Trophoblast cell (in vitro differentiated cells and primary cell): Measurements from ENCODE around the gene SULT4A1.

Source experiments
- DNase-seq, 2 donors: peaks; one replicate each; pipeline ENCODE4 v3.0.0-alpha.2; 2016
- H2AFZ ChIP-seq: 2 replicates; pipeline ENCODE4 v1.6.1; 2013; ENCODE audit warnings: low read length, moderate library complexity, mild to moderate bottlenecking; ENCODE audit not compliant: insufficient read depth, poor library complexity
- H2AK5ac ChIP-seq: 2 replicates; pipeline ENCODE4 v1.6.1; 2013; ENCODE audit warnings: mild to moderate bottlenecking, low read length
- H2BK120ac ChIP-seq: 2 replicates; pipeline ENCODE4 v1.6.1; 2013; ENCODE audit warnings: low read length, mild to moderate bottlenecking, moderate library complexity; ENCODE audit not compliant: insufficient read depth, poor library complexity
- H2BK12ac ChIP-seq: 2 replicates; pipeline ENCODE4 v1.6.1; 2013; ENCODE audit warnings: mild to moderate bottlenecking, low read length, moderate library complexity
- H2BK5ac ChIP-seq: 2 replicates; pipeline ENCODE4 v1.6.1; 2013; ENCODE audit warnings: low read length, low read depth, moderate library complexity, mild to moderate bottlenecking; ENCODE audit not compliant: poor library complexity
- H3K14ac ChIP-seq: 2 replicates; pipeline ENCODE4 v1.6.1; 2013; ENCODE audit warnings: mild to moderate bottlenecking, low read length
- H3K18ac ChIP-seq: 2 replicates; pipeline ENCODE4 v1.6.1; 2013; ENCODE audit warnings: mild to moderate bottlenecking, low read length
- H3K23ac ChIP-seq: 2 replicates; pipeline ENCODE4 v1.6.1; 2013; ENCODE audit warnings: low read length
- H3K27ac ChIP-seq: 2 replicates; pipeline ENCODE4 v1.5.1; 2013; ENCODE audit warnings: low read depth, mild to moderate bottlenecking, inconsistent platforms, low read length, moderate library complexity
- H3K27me3 ChIP-seq: 2 replicates; pipeline ENCODE4 v1.6.1; 2013; ENCODE audit warnings: inconsistent platforms, mild to moderate bottlenecking, low read length, moderate library complexity; ENCODE audit not compliant: insufficient read depth
- H3K36me3 ChIP-seq, 2 experiments: 1 replicate in 1 of 2; 2 replicates in 1 of 2; pipeline ENCODE4 v1.6.1; 2013; ENCODE audit warnings: low read length in 2 of 2, mild to moderate bottlenecking in 2 of 2, moderate library complexity in 1 of 2; ENCODE audit not compliant: insufficient read depth in 2 of 2, control insufficient read depth in 1 of 2
- H3K4ac ChIP-seq: 2 replicates; pipeline ENCODE4 v1.6.1; 2013; ENCODE audit warnings: low read depth, mild to moderate bottlenecking, low read length, moderate library complexity
- H3K4me1 ChIP-seq, 2 experiments: 1 replicate in 1 of 2; 2 replicates in 1 of 2; pipeline ENCODE4 v1.6.1; 2013; ENCODE audit warnings: low read length in 2 of 2, mild to moderate bottlenecking in 2 of 2, moderate library complexity in 1 of 2; ENCODE audit not compliant: insufficient read depth in 2 of 2, control insufficient read depth in 1 of 2
- H3K4me2 ChIP-seq: 2 replicates; pipeline ENCODE4 v1.6.1; 2013; ENCODE audit warnings: inconsistent platforms, mild to moderate bottlenecking, low read length, moderate library complexity
- H3K4me3 ChIP-seq: 2 replicates; pipeline ENCODE4 v1.5.1; 2013; ENCODE audit warnings: mild to moderate bottlenecking, low read depth, low read length, inconsistent platforms
- H3K79me1 ChIP-seq: one replicate; pipeline ENCODE4 v1.6.1; 2013; ENCODE audit warnings: low read length
- H3K79me2 ChIP-seq: 2 replicates; pipeline ENCODE4 v1.6.1; 2013; ENCODE audit warnings: low read length, mild to moderate bottlenecking; ENCODE audit not compliant: control insufficient read depth, insufficient read depth, poor library complexity
- H3K9ac ChIP-seq: 2 replicates; pipeline ENCODE4 v1.6.1; 2013; ENCODE audit warnings: mild to moderate bottlenecking, low read length
- H3K9me3 ChIP-seq: 2 replicates; pipeline ENCODE4 v1.6.1; 2013; ENCODE audit warnings: low read depth, mild to moderate bottlenecking, control low read depth, inconsistent platforms, low read length; ENCODE audit not compliant: insufficient read depth
- H4K12ac ChIP-seq: 2 replicates; pipeline ENCODE4 v1.6.1; 2013; ENCODE audit warnings: low read depth, mild to moderate bottlenecking, low read length, moderate library complexity
- H4K8ac ChIP-seq: 2 replicates; pipeline ENCODE4 v1.6.1; 2013; ENCODE audit warnings: low read depth, mild to moderate bottlenecking, low read length, moderate library complexity
- H4K91ac ChIP-seq: one replicate; pipeline ENCODE4 v1.6.1; 2013; ENCODE audit warnings: low read depth, mild to moderate bottlenecking, low read length, moderate library complexity
- WGBS: extraction: QIAGEN DNeasy Blood & Tissue Kit; methylation state at CpG from one replicate; pipeline ENCODE4 v1.1.7; 2013; ENCODE audit warnings: missing lambda C conversion rate; ENCODE audit not compliant: insufficient read length, insufficient coverage; ENCODE audit errors: extremely low coverage; 5-methylcytosine and 5-hydroxymethylcytosine counted together

Gene SULT4A1

GRCh38 chr22:43833286-43834240, 28.8 kb downstream of the SULT4A1 start:
- Histone ChIP-seq H4K91ac (no peak overlapping the region), H3K79me2 (no peaks in the 10 kb centered on the region), H3K4me2 (no peak overlapping the region), H2BK120ac (no peak overlapping the region), H2AFZ (no peak overlapping the region), H3K23ac (no peak overlapping the region), H4K8ac (no peak overlapping the region), H3K14ac (no peak overlapping the region), H2AK5ac (no peak overlapping the region), H3K27ac (no peak overlapping the region), H3K4me3 (no peak overlapping the region), H2BK12ac (no peak overlapping the region), H2BK5ac (no peak overlapping the region), H3K18ac (no peak overlapping the region), H4K12ac (no peak overlapping the region), H3K9ac (no peak overlapping the region), H3K4me1 (no peaks in the 10 kb centered on the region), H3K79me1 (no peaks in the 10 kb centered on the region), H3K36me3 (no peaks in the 10 kb centered on the region), H3K9me3 (peaks cover 2% of the 10 kb centered on the region), H3K27me3 (no peaks in the 10 kb centered on the region), H3K4ac (no peak overlapping the region)
- DNase-seq, result no peak
- WGBS, result no CpG with 5 or more reads among the region's 36 CpGs

GRCh38 chr22:43832393-43833265, 29.7 kb downstream of the SULT4A1 start:
- Histone ChIP-seq H2BK120ac (no peak overlapping the region), H3K9me3 (peaks cover 2% of the 10 kb centered on the region), H3K79me1 (no peaks in the 10 kb centered on the region), H3K4me3 (no peak overlapping the region), H3K23ac (no peak overlapping the region), H3K18ac (no peak overlapping the region), H3K9ac (no peak overlapping the region), H4K91ac (no peak overlapping the region), H3K79me2 (no peaks in the 10 kb centered on the region), H3K27ac (no peak overlapping the region), H2BK5ac (no peak overlapping the region), H4K8ac (no peak overlapping the region), H2AK5ac (no peak overlapping the region), H3K36me3 (no peaks in the 10 kb centered on the region), H3K14ac (no peak overlapping the region), H2BK12ac (no peak overlapping the region), H4K12ac (no peak overlapping the region), H3K4ac (no peak overlapping the region), H3K4me1 (no peaks in the 10 kb centered on the region), H2AFZ (no peak overlapping the region), H3K27me3 (no peaks in the 10 kb centered on the region), H3K4me2 (no peak overlapping the region)
- WGBS, result no CpG with 5 or more reads among the region's 18 CpGs
- DNase-seq, result no peak

GRCh38 chr22:43831561-43832392, 30.5 kb downstream of the SULT4A1 start:
- no peaks in the 10 kb centered on the region for H3K27me3 ChIP-seq
- no peak overlapping the region for H2AK5ac ChIP-seq
- H3K4me2 ChIP-seq, result no peak overlapping the region
- no peak overlapping the region for H2BK5ac ChIP-seq
- H4K91ac ChIP-seq, result no peak overlapping the region
- WGBS, result no CpG with 5 or more reads among the region's 33 CpGs
- no peaks in the 10 kb centered on the region for H3K79me2 ChIP-seq
- H3K9me3 ChIP-seq, result peaks cover 2% of the 10 kb centered on the region
- no peak overlapping the region for H2BK120ac ChIP-seq
- no peak overlapping the region for H3K9ac ChIP-seq
- H3K27ac ChIP-seq, result no peak overlapping the region
- no peaks in the 10 kb centered on the region for H3K79me1 ChIP-seq
- H3K18ac ChIP-seq, result no peak overlapping the region
- no peak overlapping the region for H4K8ac ChIP-seq
- no peak overlapping the region for H2AFZ ChIP-seq
- H3K14ac ChIP-seq, result no peak overlapping the region
- no peak overlapping the region for H3K4me3 ChIP-seq
- no peaks in the 10 kb centered on the region for H3K4me1 ChIP-seq
- DNase-seq, result no peak
- H4K12ac ChIP-seq, result no peak overlapping the region
- no peak overlapping the region for H3K23ac ChIP-seq
- H2BK12ac ChIP-seq, result no peak overlapping the region
- H3K4ac ChIP-seq, result no peak overlapping the region
- no peaks in the 10 kb centered on the region for H3K36me3 ChIP-seq

- no peak overlapping the region for H2BK120ac ChIP-seq
- H3K4me2 ChIP-seq, result no peak overlapping the region
- no peak overlapping the region for H3K18ac ChIP-seq
- H3K27me3 ChIP-seq, result no peaks in the 10 kb centered on the region
- H3K9ac ChIP-seq, result no peak overlapping the region
- H3K4ac ChIP-seq, result no peak overlapping the region
- no peak overlapping the region for H2BK5ac ChIP-seq
- no peak for DNase-seq
- no peak overlapping the region for H4K91ac ChIP-seq
- H2BK12ac ChIP-seq, result no peak overlapping the region
- H3K79me2 ChIP-seq, result no peaks in the 10 kb centered on the region
- no peak overlapping the region for H4K8ac ChIP-seq
- WGBS, result no CpG with 5 or more reads among the region's 12 CpGs
- H3K4me1 ChIP-seq, result no peaks in the 10 kb centered on the region
- H3K79me1 ChIP-seq, result no peaks in the 10 kb centered on the region
- H3K23ac ChIP-seq, result no peak overlapping the region
- H3K9me3 ChIP-seq, result peaks cover 2% of the 10 kb centered on the region
- no peak overlapping the region for H3K4me3 ChIP-seq
- H2AFZ ChIP-seq, result no peak overlapping the region
- H3K27ac ChIP-seq, result no peak overlapping the region
- no peaks in the 10 kb centered on the region for H3K36me3 ChIP-seq
- H2AK5ac ChIP-seq, result no peak overlapping the region
- H4K12ac ChIP-seq, result no peak overlapping the region
- no peak overlapping the region for H3K14ac ChIP-seq
Measured at GRCh38 chr22:43830931-43831560, 31.3 kb downstream of the SULT4A1 start.
